ENCODE measurements around the gene TEX44.
"Not testable (repeated sequence)": the region's sequence is repeated elsewhere in the genome, so short reads cannot be mapped to it uniquely, and the experiment has no call there.

The TEX44 gene

GRCh38 chr2:231568098-231568784, 24.4 kb upstream of the TEX44 start:
- TF ChIP-seq CTCF (IDR thresholded peaks at IDR 0.05; ENCODE audit: low read depth, low read length) (no peak), EZH2phosphoT487 (IDR thresholded peaks at IDR 0.05; ENCODE audit: low read depth) (no peak)
- no peaks in the 10 kb centered on the region for H4K20me1 ChIP-seq (ENCODE audit: insufficient read depth, low read length)
- H3K79me2 ChIP-seq (ENCODE audit: low read length): no peaks in the 10 kb centered on the region
- peak overlapping the region; percentile 29; the same call in 1 of the 2 replicates for H3K9ac ChIP-seq (ENCODE audit: low read length)
- no peaks in the 10 kb centered on the region for H3K9me3 ChIP-seq (ENCODE audit: insufficient read depth, low read length)
- H3K27ac ChIP-seq (ENCODE audit: low read length): peak overlapping the region; percentile 81
- no peaks in the 10 kb centered on the region for H3K36me3 ChIP-seq (replicated peaks; ENCODE audit: low read depth, low read length)
- no peak overlapping the region for H2AFZ ChIP-seq (ENCODE audit: low read depth, low read length)
- peak overlapping the region; percentile 46 for H3K4me3 ChIP-seq (ENCODE audit: low read length)
- H3K27me3 ChIP-seq (ENCODE audit: low read depth, low read length): no peaks in the 10 kb centered on the region
- H3K4me1 ChIP-seq (ENCODE audit: low read length): peaks cover 48% of the 10 kb centered on the region
- peak overlapping the region; percentile 80 for H3K4me2 ChIP-seq (ENCODE audit: low read length)

GRCh38 chr2:231568785-231569435, 23.8 kb upstream of the TEX44 start:
- H3K9ac ChIP-seq (ENCODE audit: low read length): peak overlapping the region; percentile 29; the same call in 1 of the 2 replicates
- H3K27ac ChIP-seq (ENCODE audit: low read length): peak overlapping the region; percentile 81
- no peak for TF ChIP-seq EZH2phosphoT487 (IDR thresholded peaks at IDR 0.05; ENCODE audit: low read depth)
- no peak for TF ChIP-seq CTCF (IDR thresholded peaks at IDR 0.05; ENCODE audit: low read depth, low read length)
- no peaks in the 10 kb centered on the region for H4K20me1 ChIP-seq (ENCODE audit: insufficient read depth, low read length)
- H3K27me3 ChIP-seq (ENCODE audit: low read depth, low read length): no peaks in the 10 kb centered on the region
- no peaks in the 10 kb centered on the region for H3K79me2 ChIP-seq (ENCODE audit: low read length)
- H3K4me1 ChIP-seq (ENCODE audit: low read length): peaks cover 50% of the 10 kb centered on the region
- H3K4me2 ChIP-seq (ENCODE audit: low read length): peak overlapping the region; percentile 80
- H2AFZ ChIP-seq (ENCODE audit: low read depth, low read length): no peak overlapping the region
- H3K4me3 ChIP-seq (ENCODE audit: low read length): peak overlapping the region; percentile 46
- no peaks in the 10 kb centered on the region for H3K36me3 ChIP-seq (replicated peaks; ENCODE audit: low read depth, low read length)
- no peaks in the 10 kb centered on the region for H3K9me3 ChIP-seq (ENCODE audit: insufficient read depth, low read length)

GRCh38 chr2:231570915-231571314, 21.7 kb upstream of the TEX44 start:
- H3K9ac ChIP-seq (ENCODE audit: low read length); H3K27me3 ChIP-seq (ENCODE audit: low read depth, low read length); H3K27ac ChIP-seq (ENCODE audit: low read length); H4K20me1 ChIP-seq (ENCODE audit: insufficient read depth, low read length); H3K4me3 ChIP-seq (ENCODE audit: low read length); H3K79me2 ChIP-seq (ENCODE audit: low read length); H3K4me2 ChIP-seq (ENCODE audit: low read length); H2AFZ ChIP-seq (ENCODE audit: low read depth, low read length); H3K9me3 ChIP-seq (ENCODE audit: insufficient read depth, low read length); H3K36me3 ChIP-seq (replicated peaks; ENCODE audit: low read depth, low read length): not testable (repeated sequence)
- H3K4me1 ChIP-seq (ENCODE audit: low read length): peaks cover 49% of the 10 kb centered on the region

- Histone ChIP-seq H3K27ac (ENCODE audit: low read length) (no peak overlapping the region), H4K20me1 (ENCODE audit: insufficient read depth, low read length) (no peaks in the 10 kb centered on the region), H3K79me2 (ENCODE audit: low read length) (no peaks in the 10 kb centered on the region), H3K4me2 (ENCODE audit: low read length) (peak overlapping the region; percentile 7; the same call in 1 of the 2 replicates), H3K9me3 (ENCODE audit: insufficient read depth, low read length) (no peaks in the 10 kb centered on the region), H3K4me3 (ENCODE audit: low read length) (no peak overlapping the region), H3K27me3 (ENCODE audit: low read depth, low read length) (no peaks in the 10 kb centered on the region), H3K4me1 (ENCODE audit: low read length) (peaks cover 49% of the 10 kb centered on the region), H2AFZ (ENCODE audit: low read depth, low read length) (no peak overlapping the region), H3K36me3 (replicated peaks; ENCODE audit: low read depth, low read length) (no peaks in the 10 kb centered on the region), H3K9ac (ENCODE audit: low read length) (no peak overlapping the region)
- TF ChIP-seq EZH2phosphoT487 (IDR thresholded peaks at IDR 0.05; ENCODE audit: low read depth): no peak
- TF ChIP-seq CTCF (IDR thresholded peaks at IDR 0.05; ENCODE audit: low read depth, low read length): no peak
Measured at GRCh38 chr2:231571661-231572191, 20.9 kb upstream of the TEX44 start.
